ENCODE results near the gene NUBP2.

GRCh38 chr16:1819611-1820010, 36.9 kb downstream of the NUBP2 start:
- no peak for TF ChIP-seq CTCF (IDR thresholded peaks at IDR 0.05)
- TF ChIP-seq POLR2A (IDR thresholded peaks at IDR 0.05): no peak

Measured in gastroesophageal sphincter (tissue), 3 donors.